ENCODE data around the gene GTF2A1.

The GTF2A1 gene

DNA sequence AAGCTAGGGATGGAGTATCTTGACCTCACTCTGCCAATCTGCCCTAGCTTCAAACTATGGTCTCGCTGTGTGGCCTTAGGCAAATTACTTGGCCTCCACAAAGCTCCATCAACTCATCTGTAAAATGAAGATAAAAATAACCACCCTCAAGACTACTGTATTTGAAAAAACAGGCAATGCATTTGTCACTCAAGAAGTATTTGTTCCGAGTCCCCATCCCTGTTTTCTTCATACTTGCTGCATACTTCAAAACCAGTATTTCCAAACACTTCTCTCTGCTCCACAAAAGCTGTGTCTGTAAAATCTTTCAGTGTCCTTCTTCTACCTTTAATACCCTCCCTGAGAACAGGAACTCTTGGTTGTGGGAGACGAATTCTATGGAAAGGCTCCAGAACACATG, 47.9 kb downstream of the GTF2A1 start:
- no peak for DNase-seq

DNA sequence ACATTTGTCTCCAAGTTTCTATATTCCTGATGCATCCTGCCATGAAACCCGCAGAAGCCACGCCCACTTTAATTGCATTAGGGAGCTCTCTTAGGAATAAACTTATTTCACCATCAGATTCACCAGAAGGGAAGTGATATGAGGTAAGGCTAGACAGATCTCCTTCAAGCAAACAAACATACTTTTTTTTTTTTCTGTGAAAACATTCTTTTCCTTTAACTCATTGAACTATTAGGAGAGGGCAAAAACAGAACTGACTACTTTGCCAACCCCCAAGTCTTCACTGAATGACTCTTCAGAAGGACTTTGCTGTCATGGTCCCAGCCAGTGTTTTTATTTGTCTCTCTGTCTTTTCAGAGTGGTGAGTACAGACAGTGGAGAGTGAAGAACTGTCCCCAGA, 48.4 kb downstream of the GTF2A1 start:
- DNase-seq: no peak

- DNase-seq: no peak
Measured at GRCh38 chr14:81170829-81171195, 49.9 kb downstream of the GTF2A1 start.

DNA sequence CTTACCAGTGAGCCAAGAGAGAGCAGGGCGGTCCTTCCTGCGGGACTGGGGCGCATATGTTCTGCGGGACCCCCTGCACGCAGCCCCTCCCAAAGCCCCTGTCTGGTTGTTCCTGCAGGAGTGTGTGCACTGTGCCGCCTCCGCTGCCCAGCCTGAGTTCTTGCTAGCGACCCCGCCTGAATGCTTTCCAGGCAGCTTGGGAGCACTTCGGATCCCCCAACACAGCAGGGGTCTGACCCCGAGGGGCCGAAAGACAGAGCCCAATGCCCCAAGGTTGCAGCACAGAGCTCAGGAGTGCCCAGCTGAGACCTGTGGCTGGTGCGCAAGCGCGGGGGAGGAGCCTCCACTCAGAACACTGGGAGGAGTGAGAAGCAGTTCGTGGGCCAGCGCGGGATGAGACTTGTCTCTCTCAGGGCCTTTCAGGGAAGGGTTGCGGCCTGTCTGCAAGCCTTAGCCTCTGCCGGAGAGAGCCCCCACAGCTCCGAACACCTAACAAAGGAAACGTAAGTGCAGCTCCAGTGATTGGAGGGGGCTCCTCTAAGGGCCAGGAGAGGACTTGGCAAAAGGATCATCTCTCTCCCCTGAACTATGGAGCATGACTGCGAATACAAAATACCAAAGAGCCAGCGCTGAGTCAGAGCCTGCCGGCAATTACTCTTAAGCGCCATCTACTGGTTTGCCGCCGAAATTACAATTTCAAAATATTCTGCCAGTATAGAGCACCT, 50.5 kb downstream of the GTF2A1 start:
- peak; percentile 76 for DNase-seq

- DNase-seq: no peak
Measured at GRCh38 chr14:81169711-81170103, 51.1 kb downstream of the GTF2A1 start.

DNA sequence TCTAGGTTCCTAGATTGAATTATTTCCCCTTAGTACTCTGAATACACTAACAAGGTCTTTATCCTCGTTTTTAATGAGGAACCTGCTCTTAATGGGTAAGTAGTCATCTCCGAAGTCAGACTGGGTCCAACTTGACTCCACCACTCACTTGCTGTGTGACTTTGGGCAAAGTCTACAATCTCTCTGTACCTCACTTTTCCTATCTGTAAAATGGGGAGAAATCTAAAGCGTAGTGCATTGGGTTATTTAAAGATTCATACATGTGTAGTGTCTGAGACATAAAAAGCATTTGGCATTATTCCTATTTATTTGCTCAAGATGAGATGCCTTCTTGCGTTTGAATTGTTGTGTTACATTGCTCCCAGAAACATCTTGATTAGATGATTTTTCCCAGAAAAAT, 51.5 kb downstream of the GTF2A1 start:
- no peak for DNase-seq

GRCh38 chr14:81166121-81166520, 54.6 kb downstream of the GTF2A1 start:
- no peak for DNase-seq

GRCh38 chr14:81165188-81165587, 55.6 kb downstream of the GTF2A1 start:
- no peak for DNase-seq

DNA sequence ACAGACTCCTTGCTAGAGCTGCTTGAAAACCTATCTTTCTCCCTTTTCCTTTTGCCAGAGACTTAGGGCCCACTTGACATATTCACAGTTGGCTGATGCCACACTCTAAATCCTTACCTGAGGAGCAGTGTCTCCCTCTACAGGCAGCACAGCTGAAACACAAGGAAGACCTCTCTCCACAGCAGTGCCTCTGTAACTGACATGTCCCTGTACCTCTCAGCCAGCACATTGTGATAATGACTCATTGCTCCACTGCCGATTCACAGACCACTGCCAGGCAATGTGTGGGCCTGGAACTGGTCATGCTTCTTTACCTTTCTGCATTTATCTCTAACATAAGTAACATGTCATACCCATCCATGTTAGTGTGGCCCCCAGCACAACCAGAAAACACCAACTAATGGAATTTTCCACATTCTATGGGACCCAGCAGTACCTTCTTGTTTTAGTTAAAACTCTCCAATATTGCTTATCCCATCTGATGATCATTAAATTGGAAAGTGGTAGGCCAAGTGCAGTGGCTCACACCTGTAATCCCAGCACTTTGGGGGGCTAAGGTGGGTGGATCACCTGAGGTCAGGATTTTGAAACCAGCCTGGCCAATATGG, 56.5 kb downstream of the GTF2A1 start:
- no peak for DNase-seq

DNA sequence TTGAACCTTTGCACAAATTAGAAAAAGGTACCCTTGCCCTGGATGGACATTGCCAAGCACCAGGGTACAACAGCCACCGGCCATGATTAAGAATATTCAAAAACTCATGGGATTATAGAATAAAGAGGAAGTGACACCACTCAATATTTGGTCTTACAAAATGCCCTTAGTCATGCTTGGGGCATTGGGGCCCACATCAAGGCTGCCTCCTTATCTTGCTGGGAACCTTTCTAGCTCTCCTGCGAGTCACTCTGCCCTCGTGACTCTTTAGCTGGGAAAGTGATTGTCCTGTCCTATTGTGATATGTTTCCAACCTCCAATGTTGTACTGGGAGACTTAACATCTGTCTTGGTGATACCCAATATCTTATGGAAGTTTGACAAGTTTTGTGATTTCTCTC, 57.8 kb downstream of the GTF2A1 start:
- no peak for DNase-seq

GRCh38 chr14:81161749-81162148, 59.0 kb downstream of the GTF2A1 start:
- DNase-seq: no peak

- no peak for DNase-seq
Measured at GRCh38 chr14:81161088-81161487, 59.7 kb downstream of the GTF2A1 start.

DNA sequence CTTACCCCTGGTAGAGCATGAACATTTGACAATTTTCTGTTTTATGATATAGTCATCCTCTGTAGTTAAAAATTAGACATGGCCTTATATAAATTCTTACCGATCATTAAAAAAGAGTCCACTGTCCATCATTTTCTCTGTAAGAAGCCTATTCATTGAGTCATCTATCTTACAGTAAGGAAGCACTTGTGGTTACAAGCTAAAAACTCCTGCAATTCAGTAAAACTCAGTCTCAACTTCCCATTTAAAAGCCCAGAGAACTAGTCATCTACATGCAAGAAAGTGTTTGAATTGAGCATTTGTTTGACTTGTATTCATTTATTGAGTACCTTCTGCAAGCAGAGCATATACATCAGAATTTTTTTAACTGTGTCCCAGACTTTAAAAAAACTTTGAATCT, 63.3 kb downstream of the GTF2A1 start:
- DNase-seq: no peak

- DNase-seq: no peak
Measured at GRCh38 chr14:81153187-81153586, 67.6 kb downstream of the GTF2A1 start.

DNA sequence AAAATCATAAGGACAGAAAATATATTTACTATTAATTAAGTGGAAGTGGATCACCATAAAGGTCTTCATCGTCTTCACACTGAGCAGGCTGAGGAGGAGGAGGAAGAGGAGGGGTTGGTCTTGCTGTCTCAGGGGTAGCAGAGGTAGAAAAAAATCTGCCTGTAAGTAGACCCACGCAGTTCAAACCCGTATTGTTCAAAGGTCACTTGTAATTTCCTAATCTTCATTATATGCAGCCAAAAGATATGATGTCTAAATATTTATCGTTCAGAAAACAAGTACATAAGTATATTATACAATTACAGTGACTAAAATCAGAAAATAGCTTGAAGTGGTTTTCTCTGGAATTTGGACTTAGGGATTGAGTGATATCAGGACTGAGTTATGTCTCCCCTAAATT, 72.1 kb downstream of the GTF2A1 start:
- DNase-seq: no peak

GRCh38 chr14:81147140-81147897, 73.4 kb downstream of the GTF2A1 start:
- no peak for DNase-seq

DNA sequence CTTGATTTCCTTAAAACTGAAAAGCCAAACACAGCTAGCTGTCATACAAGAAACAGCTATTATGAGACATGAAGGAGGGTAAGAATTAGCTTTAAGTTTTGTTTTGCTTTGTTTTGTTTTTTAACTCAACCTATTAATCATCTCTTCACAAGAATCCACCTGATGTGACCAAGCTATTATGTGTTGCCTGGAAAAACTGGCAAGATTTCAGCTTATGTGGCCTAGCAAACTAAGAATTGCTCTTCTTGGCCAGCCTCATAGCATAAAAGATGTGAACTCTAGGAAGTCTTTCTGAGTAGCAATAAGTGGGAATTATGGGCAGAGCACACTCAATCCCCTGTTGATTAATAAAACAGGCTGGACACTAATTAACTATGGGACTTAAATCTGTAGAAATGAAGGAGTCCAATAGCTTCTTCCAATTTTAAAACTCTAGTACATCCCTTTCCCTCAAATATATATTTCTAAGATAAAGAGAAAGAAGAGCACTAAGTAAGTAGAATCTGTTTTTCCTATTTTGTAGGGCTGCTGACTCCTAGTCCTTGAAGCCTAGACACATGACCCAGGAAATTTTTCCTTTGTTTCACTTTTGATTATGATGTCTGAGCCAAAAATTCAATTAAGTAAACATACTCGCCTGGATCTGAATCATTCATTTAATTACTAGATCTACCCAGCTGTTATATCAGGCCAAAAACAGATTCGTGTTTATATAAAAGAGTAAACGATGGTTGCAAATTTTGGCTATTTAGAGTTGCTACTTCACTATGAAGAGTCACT, 75.7 kb downstream of the GTF2A1 start:
- DNase-seq: no peak

DNA sequence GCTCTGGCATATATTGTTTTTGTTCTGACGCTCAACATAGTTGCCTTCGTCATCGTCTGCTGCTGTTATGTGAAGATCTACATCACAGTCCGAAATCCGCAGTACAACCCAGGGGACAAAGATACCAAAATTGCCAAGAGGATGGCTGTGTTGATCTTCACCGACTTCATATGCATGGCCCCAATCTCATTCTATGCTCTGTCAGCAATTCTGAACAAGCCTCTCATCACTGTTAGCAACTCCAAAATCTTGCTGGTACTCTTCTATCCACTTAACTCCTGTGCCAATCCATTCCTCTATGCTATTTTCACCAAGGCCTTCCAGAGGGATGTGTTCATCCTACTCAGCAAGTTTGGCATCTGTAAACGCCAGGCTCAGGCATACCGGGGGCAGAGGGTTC, 77.0 kb downstream of the GTF2A1 start:
- no peak for DNase-seq

- no peak for DNase-seq
Measured at GRCh38 chr14:81141426-81141825, 79.3 kb downstream of the GTF2A1 start.

DNA sequence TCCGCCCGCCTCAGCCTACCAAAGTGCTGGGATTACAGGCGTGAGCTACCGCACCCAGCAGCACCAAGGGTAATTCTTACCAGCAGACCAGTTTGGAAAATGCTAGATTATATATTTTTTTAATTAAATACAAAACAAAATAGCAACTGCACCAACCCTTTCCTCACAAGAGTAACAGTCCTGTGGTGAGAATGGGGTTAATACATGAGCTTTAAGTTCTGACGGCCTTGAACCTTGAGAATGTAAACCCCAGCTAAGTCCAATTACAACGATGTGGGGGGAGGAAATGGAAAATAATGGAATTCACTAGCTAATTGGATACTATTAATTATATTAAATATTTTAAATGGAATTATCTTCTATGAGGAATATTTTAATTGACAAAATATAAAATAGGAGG, 82.3 kb downstream of the GTF2A1 start:
- no peak for DNase-seq

GRCh38 chr14:81137316-81137715, 83.4 kb downstream of the GTF2A1 start:
- DNase-seq: no peak

DNA sequence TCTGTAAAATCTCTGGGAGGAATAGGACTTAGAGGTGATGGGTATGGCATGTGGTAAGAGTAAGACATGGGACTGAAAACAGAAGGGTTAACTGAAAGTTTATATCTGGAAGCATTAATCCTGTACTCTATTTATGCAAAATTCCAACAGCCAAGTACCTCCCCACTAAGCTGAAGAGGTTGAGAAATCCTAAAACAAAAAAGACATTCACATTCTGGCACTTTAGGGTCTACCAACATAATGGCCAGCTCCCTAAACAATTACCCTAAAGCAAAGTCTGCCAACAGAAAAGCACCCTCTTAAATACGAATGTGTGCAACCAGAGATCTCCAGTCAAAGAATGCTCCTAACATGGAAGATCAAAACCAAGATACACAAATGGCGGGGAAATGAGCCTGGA, 87.4 kb downstream of the GTF2A1 start:
- no peak for DNase-seq

DNA sequence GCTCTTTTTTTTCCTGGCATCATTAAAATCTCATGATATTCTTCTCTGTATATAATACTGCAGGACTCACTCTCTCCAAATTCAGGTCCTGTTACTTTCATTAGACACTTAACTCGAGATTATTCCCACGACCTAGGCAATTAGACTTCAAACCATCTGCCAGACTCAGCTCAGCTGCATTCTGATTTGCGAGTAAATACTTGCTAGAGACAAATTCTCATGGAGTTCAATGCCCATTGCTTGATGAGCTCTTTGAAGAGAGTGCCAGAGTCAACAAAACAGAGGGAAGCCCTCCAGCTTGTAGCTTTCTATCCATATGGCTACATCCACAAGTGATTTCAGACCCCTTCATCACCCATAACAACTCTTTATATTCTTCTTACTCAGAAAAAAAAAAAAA, 88.3 kb downstream of the GTF2A1 start:
- DNase-seq: no peak
